ENCODE measurements around the gene HIVEP2. TPM values are rescaled to one million over a fixed set of nuclear protein-coding genes. Genes with fewer than 3 reads are reported as not detected.

HIVEP2 gene
- total RNA-seq, 1 experiment from 2014 or later: 3.2 TPM

DNA sequence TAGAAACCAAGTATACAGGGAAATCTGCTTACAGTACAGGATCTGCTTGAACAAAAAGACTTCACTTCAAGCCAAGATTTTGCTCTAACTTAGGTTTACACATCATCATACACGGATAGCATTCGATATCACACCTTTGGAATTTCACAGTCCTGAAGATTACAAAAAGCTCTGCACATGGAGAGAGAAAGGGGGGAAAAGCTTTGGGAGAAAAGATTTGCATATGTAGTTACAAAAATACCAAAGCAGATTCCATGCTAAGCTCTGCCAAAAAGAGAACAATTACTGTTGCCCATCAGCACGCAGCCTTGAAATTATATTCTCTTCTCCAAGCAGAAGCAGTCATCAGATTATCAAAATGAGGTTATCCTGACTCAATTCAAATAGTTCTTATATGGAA, 62.0 kb downstream of the HIVEP2 start:
- intact Hi-C loops (cut with micrococcal nuclease; ENCODE audit: unreplicated experiment): loop anchor here (5.0 kb wide), 1 partner anchor 59 kb away; no protein-coding TSS in a partner anchor
- POLR2A ChIA-PET (ENCODE audit: low non-redundant PET): no interaction called here
- H3K27ac ChIP-seq (ENCODE audit: low read depth, low read length, poor library complexity, severe bottlenecking): no peak overlapping the region

DNA sequence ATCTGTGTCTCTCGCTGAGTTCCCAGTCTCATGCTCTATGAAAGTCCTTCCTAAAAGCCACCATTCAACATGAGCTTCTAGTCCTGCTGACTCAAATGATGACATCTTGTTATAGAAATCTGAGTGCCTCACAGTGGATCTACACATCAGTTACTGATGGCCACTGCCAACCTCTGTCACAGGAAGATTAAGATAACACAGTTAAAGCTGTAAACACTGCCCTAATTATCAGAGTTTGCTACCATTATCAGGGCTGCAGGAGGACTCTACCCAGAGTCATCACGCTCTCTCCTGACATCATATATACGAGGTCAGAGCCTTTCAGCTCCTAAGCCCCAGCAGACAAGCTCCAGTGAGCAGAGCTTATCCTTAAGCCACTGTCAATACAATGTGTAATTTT, 63.2 kb downstream of the HIVEP2 start:
- H3K9me3 ChIP-seq (ENCODE audit: low read depth, low read length, poor library complexity, severe bottlenecking): no peaks in the 10 kb centered on the region
- POLR2A ChIA-PET (ENCODE audit: low non-redundant PET): no interaction called here
- H3K27me3 ChIP-seq (replicated peaks; ENCODE audit: insufficient read depth, low read depth, low read length, poor library complexity): no peaks in the 10 kb centered on the region
- peaks cover 3% of the 10 kb centered on the region for H3K4me1 ChIP-seq (ENCODE audit: insufficient read depth, low read length, poor library complexity, severe bottlenecking)
- H3K36me3 ChIP-seq (ENCODE audit: insufficient read depth, low read length, poor library complexity, severe bottlenecking): no peaks in the 10 kb centered on the region
- H3K4me3 ChIP-seq (ENCODE audit: low read depth, low read length, poor library complexity, severe bottlenecking): no peak overlapping the region
- no peak overlapping the region for H3K27ac ChIP-seq (ENCODE audit: low read depth, low read length, poor library complexity, severe bottlenecking)
- no TSS peak for BruUV-seq (replicated peaks)
- TF ChIP-seq CTCF (conservative IDR thresholded peaks at IDR 0.05; ENCODE audit: low read depth, low read length) (no peak), EZH2 (IDR thresholded peaks at IDR 0.05; ENCODE audit: borderline replicate concordance, low read depth, low read length, poor library complexity, severe bottlenecking) (no peak)
- DNase-seq (ENCODE audit: low spot score): no peak
- intact Hi-C loops (cut with micrococcal nuclease; ENCODE audit: unreplicated experiment): loop anchor here (5.0 kb wide), 1 partner anchor 61 kb away; no protein-coding TSS in a partner anchor
- CTCF ChIA-PET: interaction anchor here (0.7 kb wide), 1 partner anchor 17 kb away, joined by 4 read pairs; no protein-coding TSS in a partner anchor

More for the DNA sequence above, 62.0 kb downstream of the HIVEP2 start:
- BruUV-seq (replicated peaks): no TSS peak
- Histone ChIP-seq H3K4me1 (ENCODE audit: insufficient read depth, low read length, poor library complexity, severe bottlenecking) (peaks cover 3% of the 10 kb centered on the region), H3K4me3 (ENCODE audit: low read depth, low read length, poor library complexity, severe bottlenecking) (no peak overlapping the region), H3K9me3 (ENCODE audit: low read depth, low read length, poor library complexity, severe bottlenecking) (no peaks in the 10 kb centered on the region), H3K27me3 (replicated peaks; ENCODE audit: insufficient read depth, low read depth, low read length, poor library complexity) (no peaks in the 10 kb centered on the region), H3K36me3 (ENCODE audit: insufficient read depth, low read length, poor library complexity, severe bottlenecking) (no peaks in the 10 kb centered on the region)
- no peak for DNase-seq (ENCODE audit: low spot score)
- TF ChIP-seq CTCF (conservative IDR thresholded peaks at IDR 0.05; ENCODE audit: low read depth, low read length) (no peak), EZH2 (IDR thresholded peaks at IDR 0.05; ENCODE audit: borderline replicate concordance, low read depth, low read length, poor library complexity, severe bottlenecking) (no peak)
- CTCF ChIA-PET: no interaction called here

DNA sequence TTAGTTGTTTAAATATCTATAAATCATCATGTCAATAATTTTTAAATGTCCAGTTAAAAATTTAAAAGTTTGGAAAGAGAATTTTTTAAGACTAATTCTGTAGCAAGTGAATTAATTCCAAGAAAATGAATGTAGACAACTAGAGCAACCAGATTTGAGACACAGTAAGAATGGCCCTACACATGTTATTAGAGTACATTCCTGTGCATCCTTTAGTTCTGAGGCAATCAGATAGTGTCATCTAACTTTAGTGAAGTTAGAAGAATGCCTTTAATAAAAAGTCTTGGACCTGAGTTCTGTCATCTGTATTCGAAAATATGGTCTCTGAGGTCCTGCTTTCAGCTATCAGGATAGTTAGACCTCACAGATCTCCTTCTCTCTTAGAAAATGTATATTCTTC, 63.7 kb downstream of the HIVEP2 start:
- no peak for TF ChIP-seq CTCF (conservative IDR thresholded peaks at IDR 0.05; ENCODE audit: low read depth, low read length)
- TF ChIP-seq EZH2 (IDR thresholded peaks at IDR 0.05; ENCODE audit: borderline replicate concordance, low read depth, low read length, poor library complexity, severe bottlenecking): no peak
- POLR2A ChIA-PET (ENCODE audit: low non-redundant PET): no interaction called here
- DNase-seq (ENCODE audit: low spot score): no peak
- H3K9me3 ChIP-seq (ENCODE audit: low read depth, low read length, poor library complexity, severe bottlenecking): no peaks in the 10 kb centered on the region
- H3K4me1 ChIP-seq (ENCODE audit: insufficient read depth, low read length, poor library complexity, severe bottlenecking): peaks cover 3% of the 10 kb centered on the region
- CTCF ChIA-PET: no interaction called here
- intact Hi-C loops (cut with micrococcal nuclease; ENCODE audit: unreplicated experiment): loop anchor here (5.0 kb wide), 1 partner anchor 61 kb away; no protein-coding TSS in a partner anchor
- H3K36me3 ChIP-seq (ENCODE audit: insufficient read depth, low read length, poor library complexity, severe bottlenecking): no peaks in the 10 kb centered on the region
- BruUV-seq (replicated peaks): no TSS peak
- H3K27ac ChIP-seq (ENCODE audit: low read depth, low read length, poor library complexity, severe bottlenecking): no peak overlapping the region
- no peaks in the 10 kb centered on the region for H3K27me3 ChIP-seq (replicated peaks; ENCODE audit: insufficient read depth, low read depth, low read length, poor library complexity)
- H3K4me3 ChIP-seq (ENCODE audit: low read depth, low read length, poor library complexity, severe bottlenecking): no peak overlapping the region

Data from A673 (cell line).